Trophoblast cell (in vitro differentiated cells and primary cell): ENCODE data around the gene AVPI1.

Experiments
- DNase-seq, 2 donors: peaks; one replicate each; pipeline ENCODE4 v3.0.0-alpha.2; 2016
- H2AFZ ChIP-seq: 2 replicates; pipeline ENCODE4 v1.6.1; 2013; ENCODE audit warnings: low read length, moderate library complexity, mild to moderate bottlenecking; ENCODE audit not compliant: insufficient read depth, poor library complexity
- H2AK5ac ChIP-seq: 2 replicates; pipeline ENCODE4 v1.6.1; 2013; ENCODE audit warnings: mild to moderate bottlenecking, low read length
- H2BK120ac ChIP-seq: 2 replicates; pipeline ENCODE4 v1.6.1; 2013; ENCODE audit warnings: low read length, mild to moderate bottlenecking, moderate library complexity; ENCODE audit not compliant: insufficient read depth, poor library complexity
- H2BK12ac ChIP-seq: 2 replicates; pipeline ENCODE4 v1.6.1; 2013; ENCODE audit warnings: mild to moderate bottlenecking, low read length, moderate library complexity
- H2BK5ac ChIP-seq: 2 replicates; pipeline ENCODE4 v1.6.1; 2013; ENCODE audit warnings: low read length, low read depth, moderate library complexity, mild to moderate bottlenecking; ENCODE audit not compliant: poor library complexity
- H3K14ac ChIP-seq: 2 replicates; pipeline ENCODE4 v1.6.1; 2013; ENCODE audit warnings: mild to moderate bottlenecking, low read length
- H3K18ac ChIP-seq: 2 replicates; pipeline ENCODE4 v1.6.1; 2013; ENCODE audit warnings: mild to moderate bottlenecking, low read length
- H3K23ac ChIP-seq: 2 replicates; pipeline ENCODE4 v1.6.1; 2013; ENCODE audit warnings: low read length
- H3K27ac ChIP-seq: 2 replicates; pipeline ENCODE4 v1.5.1; 2013; ENCODE audit warnings: low read depth, mild to moderate bottlenecking, inconsistent platforms, low read length, moderate library complexity
- H3K27me3 ChIP-seq: 2 replicates; pipeline ENCODE4 v1.6.1; 2013; ENCODE audit warnings: inconsistent platforms, mild to moderate bottlenecking, low read length, moderate library complexity; ENCODE audit not compliant: insufficient read depth
- H3K36me3 ChIP-seq, 2 experiments: 1 replicate in 1 of 2; 2 replicates in 1 of 2; pipeline ENCODE4 v1.6.1; 2013; ENCODE audit warnings: low read length in 2 of 2, mild to moderate bottlenecking in 2 of 2, moderate library complexity in 1 of 2; ENCODE audit not compliant: insufficient read depth in 2 of 2, control insufficient read depth in 1 of 2
- H3K4ac ChIP-seq: 2 replicates; pipeline ENCODE4 v1.6.1; 2013; ENCODE audit warnings: low read depth, mild to moderate bottlenecking, low read length, moderate library complexity
- H3K4me1 ChIP-seq, 2 experiments: 1 replicate in 1 of 2; 2 replicates in 1 of 2; pipeline ENCODE4 v1.6.1; 2013; ENCODE audit warnings: low read length in 2 of 2, mild to moderate bottlenecking in 2 of 2, moderate library complexity in 1 of 2; ENCODE audit not compliant: insufficient read depth in 2 of 2, control insufficient read depth in 1 of 2
- H3K4me2 ChIP-seq: 2 replicates; pipeline ENCODE4 v1.6.1; 2013; ENCODE audit warnings: inconsistent platforms, mild to moderate bottlenecking, low read length, moderate library complexity
- H3K4me3 ChIP-seq: 2 replicates; pipeline ENCODE4 v1.5.1; 2013; ENCODE audit warnings: mild to moderate bottlenecking, low read depth, low read length, inconsistent platforms
- H3K79me1 ChIP-seq: one replicate; pipeline ENCODE4 v1.6.1; 2013; ENCODE audit warnings: low read length
- H3K79me2 ChIP-seq: 2 replicates; pipeline ENCODE4 v1.6.1; 2013; ENCODE audit warnings: low read length, mild to moderate bottlenecking; ENCODE audit not compliant: control insufficient read depth, insufficient read depth, poor library complexity
- H3K9ac ChIP-seq: 2 replicates; pipeline ENCODE4 v1.6.1; 2013; ENCODE audit warnings: mild to moderate bottlenecking, low read length
- H3K9me3 ChIP-seq: 2 replicates; pipeline ENCODE4 v1.6.1; 2013; ENCODE audit warnings: low read depth, mild to moderate bottlenecking, control low read depth, inconsistent platforms, low read length; ENCODE audit not compliant: insufficient read depth
- H4K12ac ChIP-seq: 2 replicates; pipeline ENCODE4 v1.6.1; 2013; ENCODE audit warnings: low read depth, mild to moderate bottlenecking, low read length, moderate library complexity
- H4K8ac ChIP-seq: 2 replicates; pipeline ENCODE4 v1.6.1; 2013; ENCODE audit warnings: low read depth, mild to moderate bottlenecking, low read length, moderate library complexity
- H4K91ac ChIP-seq: one replicate; pipeline ENCODE4 v1.6.1; 2013; ENCODE audit warnings: low read depth, mild to moderate bottlenecking, low read length, moderate library complexity
- WGBS: extraction: QIAGEN DNeasy Blood & Tissue Kit; methylation state at CpG from one replicate; pipeline ENCODE4 v1.1.7; 2013; ENCODE audit warnings: missing lambda C conversion rate; ENCODE audit not compliant: insufficient read length, insufficient coverage; ENCODE audit errors: extremely low coverage; 5-methylcytosine and 5-hydroxymethylcytosine counted together

AVPI1 gene

DNA sequence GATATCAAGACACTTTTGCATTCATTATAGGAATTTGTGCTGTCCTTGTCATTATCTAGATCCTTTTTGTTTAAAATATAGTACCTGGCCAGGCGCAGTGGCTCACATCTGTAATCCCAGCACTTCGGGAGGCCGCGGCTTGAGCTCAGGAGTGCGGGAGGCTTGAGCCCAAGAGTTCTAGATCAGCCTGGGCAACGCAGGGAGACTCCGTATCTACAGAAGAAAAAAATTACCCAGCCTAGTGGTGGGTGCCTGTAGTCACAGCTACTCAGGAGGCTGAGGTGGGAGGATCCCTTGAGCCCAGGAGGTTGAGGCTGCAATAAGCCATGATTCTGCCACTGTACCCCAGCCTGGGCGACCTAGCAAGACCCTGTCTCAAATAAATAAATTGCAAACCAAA, 53.1 kb downstream of the AVPI1 start:
- no peak overlapping the region for H3K9ac ChIP-seq
- H2BK120ac ChIP-seq = no peak overlapping the region
- no peak overlapping the region for H3K23ac ChIP-seq
- no peak overlapping the region for H4K91ac ChIP-seq
- no peaks in the 10 kb centered on the region for H3K36me3 ChIP-seq
- H2BK5ac ChIP-seq = no peak overlapping the region
- peak; percentile 27 to 73 for DNase-seq
- no peak overlapping the region for H3K27ac ChIP-seq
- peaks cover 1% of the 10 kb centered on the region for H3K79me1 ChIP-seq
- H3K4ac ChIP-seq = no peak overlapping the region
- peaks cover 3 to 6% of the 10 kb centered on the region in 2 experiments for H3K4me1 ChIP-seq
- no peaks in the 10 kb centered on the region for H3K27me3 ChIP-seq
- H3K4me2 ChIP-seq = peak overlapping the region; percentile 89
- H4K8ac ChIP-seq = peak overlapping the region; percentile 88
- no peak overlapping the region for H4K12ac ChIP-seq
- H3K9me3 ChIP-seq = no peaks in the 10 kb centered on the region
- no peak overlapping the region for H3K18ac ChIP-seq
- H3K4me3 ChIP-seq = no peak overlapping the region
- H2AFZ ChIP-seq = peak overlapping the region; percentile 80
- WGBS = no CpG with 5 or more reads among the region's 8 CpGs
- peaks cover 2% of the 10 kb centered on the region for H3K79me2 ChIP-seq
- H3K14ac ChIP-seq = no peak overlapping the region
- no peak overlapping the region for H2BK12ac ChIP-seq
- no peak overlapping the region for H2AK5ac ChIP-seq

GRCh38 chr10:97632949-97633884, 53.8 kb downstream of the AVPI1 start, which contains the start of gene MORN4:
MORN4 (minus strand) TSS chr10:97633500; CDS start chr10:97619653, 13,847 bp downstream.
- H4K12ac ChIP-seq = peak within 1 kb of the TSS; percentile 78
- no peaks in the 10 kb centered on the region for H3K36me3 ChIP-seq
- no CpG with 5 or more reads among the region's 62 CpGs for WGBS
- H3K4me1 ChIP-seq = peaks cover 3 to 6% of the 10 kb centered on the region in 2 experiments
- peak within 1 kb of the TSS; percentile 73 for H3K18ac ChIP-seq
- H3K14ac ChIP-seq = peak within 1 kb of the TSS; percentile 21
- H3K79me2 ChIP-seq = peaks cover 2% of the 10 kb centered on the region
- no peaks in the 10 kb centered on the region for H3K9me3 ChIP-seq
- H2BK5ac ChIP-seq = no peak within 1 kb of the TSS
- peaks cover 1% of the 10 kb centered on the region for H3K79me1 ChIP-seq
- no peak within 1 kb of the TSS for H2BK12ac ChIP-seq
- H4K91ac ChIP-seq = peak within 1 kb of the TSS; percentile 75
- H3K4ac ChIP-seq = peak within 1 kb of the TSS; percentile 35
- H3K27me3 ChIP-seq = no peaks in the 10 kb centered on the region
- DNase-seq = peak; percentile 88 to 98
- H3K4me3 ChIP-seq = peak within 1 kb of the TSS; percentile 86
- peak within 1 kb of the TSS; percentile 89 for H3K4me2 ChIP-seq
- no peak within 1 kb of the TSS for H2AK5ac ChIP-seq
- peak within 1 kb of the TSS; percentile 46 for H2BK120ac ChIP-seq
- H3K27ac ChIP-seq = no peak within 1 kb of the TSS
- peak within 1 kb of the TSS; percentile 93 for H4K8ac ChIP-seq
- no peak within 1 kb of the TSS for H3K23ac ChIP-seq
- peak within 1 kb of the TSS; percentile 80 for H2AFZ ChIP-seq
- peak within 1 kb of the TSS; percentile 30 for H3K9ac ChIP-seq

GRCh38 chr10:97631098-97631497, 55.9 kb downstream of the AVPI1 start:
- Histone ChIP-seq H2BK5ac (no peak overlapping the region), H3K4me2 (no peak overlapping the region)

DNA sequence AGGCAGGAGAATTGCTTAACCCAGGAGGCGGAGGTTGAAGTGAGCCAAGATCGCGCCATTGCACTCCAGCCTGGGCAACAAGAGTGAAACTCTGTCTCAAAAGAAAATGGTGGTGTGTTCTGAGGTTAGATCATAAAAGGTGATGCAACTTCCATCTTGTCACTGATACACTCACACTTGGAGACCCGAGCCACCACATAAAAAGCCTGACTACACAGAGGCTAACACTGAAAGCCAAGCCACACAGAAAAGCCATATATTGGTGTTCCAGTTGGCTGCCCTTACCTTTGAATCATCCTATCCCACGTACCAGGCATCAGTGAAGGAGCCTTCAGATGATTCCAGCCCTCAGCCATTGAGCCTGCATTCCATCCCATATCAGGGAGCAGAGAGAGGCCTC, 57.8 kb downstream of the AVPI1 start:
- no peak overlapping the region for H4K12ac ChIP-seq
- H3K18ac ChIP-seq = no peak overlapping the region
- no peak overlapping the region for H2BK12ac ChIP-seq
- no peak overlapping the region for H3K23ac ChIP-seq
- H3K4me2 ChIP-seq = no peak overlapping the region
- peaks cover 2% of the 10 kb centered on the region for H3K79me2 ChIP-seq
- H3K14ac ChIP-seq = no peak overlapping the region
- WGBS = no CpG with 5 or more reads among the region's 5 CpGs
- no peak overlapping the region for H3K4ac ChIP-seq
- H3K27me3 ChIP-seq = no peaks in the 10 kb centered on the region
- DNase-seq = no peak
- no peak overlapping the region for H2BK120ac ChIP-seq
- no peaks in the 10 kb centered on the region for H3K9me3 ChIP-seq
- H3K27ac ChIP-seq = no peak overlapping the region
- H3K9ac ChIP-seq = no peak overlapping the region
- no peak overlapping the region for H3K4me3 ChIP-seq
- no peak overlapping the region for H2AFZ ChIP-seq
- H3K79me1 ChIP-seq = peaks cover 1% of the 10 kb centered on the region
- H4K91ac ChIP-seq = no peak overlapping the region
- no peak overlapping the region for H4K8ac ChIP-seq
- no peak overlapping the region for H2BK5ac ChIP-seq
- no peak overlapping the region for H2AK5ac ChIP-seq
- H3K36me3 ChIP-seq = no peaks in the 10 kb centered on the region
- H3K4me1 ChIP-seq = peaks cover 3 to 6% of the 10 kb centered on the region in 2 experiments

More at GRCh38 chr10:97631098-97631497, 55.9 kb downstream of the AVPI1 start:
- Histone ChIP-seq H2BK120ac (no peak overlapping the region), H3K4me3 (no peak overlapping the region), H2AFZ (no peak overlapping the region), H3K23ac (no peak overlapping the region), H4K12ac (no peak overlapping the region), H3K18ac (no peak overlapping the region), H3K4ac (no peak overlapping the region), H4K91ac (no peak overlapping the region), H3K79me1 (peaks cover 1% of the 10 kb centered on the region), H2AK5ac (no peak overlapping the region), H3K4me1 (peaks cover 3 to 6% of the 10 kb centered on the region in 2 experiments), H3K14ac (no peak overlapping the region), H3K36me3 (no peaks in the 10 kb centered on the region), H3K9ac (no peak overlapping the region), H3K9me3 (no peaks in the 10 kb centered on the region), H4K8ac (no peak overlapping the region), H3K27me3 (no peaks in the 10 kb centered on the region), H2BK12ac (no peak overlapping the region), H3K79me2 (peaks cover 2% of the 10 kb centered on the region), H3K27ac (no peak overlapping the region)
- DNase-seq = no peak
